ENCODE measurements around the gene TSPOAP1. TPM values are rescaled to one million over a fixed set of nuclear protein-coding genes. Genes with fewer than 3 reads are reported as not detected.

Gene TSPOAP1
- total RNA-seq, 1 experiment from 2014 or later: 6.0 TPM

- POLR2A ChIA-PET: no interaction called here
- no peak overlapping the region for H3K4me3 Mint-ChIP-seq (ENCODE audit: unreplicated experiment)
- no peak for TF ChIP-seq CTCF (IDR thresholded peaks at IDR 0.05; ENCODE audit: insufficient read depth in 1 of 2, low read depth in 1 of 2, low read length in 1 of 2, severe bottlenecking in 1 of 2, unreplicated experiment in 1 of 2)
- no peak overlapping the region for H3K4me3 ChIP-seq (ENCODE audit: low read depth, low read length)
- H3K27me3 ChIP-seq (replicated peaks; ENCODE audit: control insufficient read depth, insufficient read depth, low read length): no peaks in the 10 kb centered on the region
- intact Hi-C loops (cut with micrococcal nuclease; ENCODE audit: unreplicated experiment): no loop called here
- CTCF ChIA-PET: interaction anchor here (0.7 kb wide), 1 partner anchor 722 kb away, joined by 3 read pairs; no protein-coding TSS in a partner anchor
- no peaks in the 10 kb centered on the region for H3K36me3 ChIP-seq (ENCODE audit: control insufficient read depth, insufficient read depth, low read length)
- H3K9me3 ChIP-seq: no peaks in the 10 kb centered on the region
- no peak for DNase-seq
- H3K36me3 Mint-ChIP-seq (ENCODE audit: insufficient read depth, unreplicated experiment): no peaks in the 10 kb centered on the region
- no peaks in the 10 kb centered on the region for H3K27me3 Mint-ChIP-seq (ENCODE audit: insufficient read depth, unreplicated experiment)
- BruUV-seq (replicated peaks): no TSS peak
- no peaks in the 10 kb centered on the region for H3K9me3 Mint-ChIP-seq (ENCODE audit: unreplicated experiment)
- peaks cover 6% of the 10 kb centered on the region for H3K4me1 Mint-ChIP-seq (ENCODE audit: low read depth, unreplicated experiment)
- H3K27ac Mint-ChIP-seq (ENCODE audit: unreplicated experiment): no peak overlapping the region
- H3K4me1 ChIP-seq: no peaks in the 10 kb centered on the region
These were observed 46.2 kb downstream of the TSPOAP1 start for GRCh38 chr17:58282442-58282841.

- Histone ChIP-seq H3K36me3 (ENCODE audit: control insufficient read depth, insufficient read depth, low read length) (no peaks in the 10 kb centered on the region), H3K4me3 (ENCODE audit: low read depth, low read length) (no peak overlapping the region), H3K9me3 (no peaks in the 10 kb centered on the region), H3K27me3 (replicated peaks; ENCODE audit: control insufficient read depth, insufficient read depth, low read length) (no peaks in the 10 kb centered on the region), H3K4me1 (no peaks in the 10 kb centered on the region)
- Mint-ChIP-seq H3K36me3 (ENCODE audit: insufficient read depth, unreplicated experiment) (no peaks in the 10 kb centered on the region), H3K4me1 (ENCODE audit: low read depth, unreplicated experiment) (peaks cover 6% of the 10 kb centered on the region), H3K4me3 (ENCODE audit: unreplicated experiment) (no peak overlapping the region), H3K9me3 (ENCODE audit: unreplicated experiment) (no peaks in the 10 kb centered on the region), H3K27me3 (ENCODE audit: insufficient read depth, unreplicated experiment) (no peaks in the 10 kb centered on the region), H3K27ac (ENCODE audit: unreplicated experiment) (no peak overlapping the region)
- POLR2A ChIA-PET: no interaction called here
- no TSS peak for BruUV-seq (replicated peaks)
- no peak for DNase-seq
- TF ChIP-seq CTCF (IDR thresholded peaks at IDR 0.05; ENCODE audit: insufficient read depth in 1 of 2, low read depth in 1 of 2, low read length in 1 of 2, severe bottlenecking in 1 of 2, unreplicated experiment in 1 of 2): no peak
- CTCF ChIA-PET: interaction anchor here (0.7 to 0.9 kb wide), 3 partner anchors 24 to 723 kb away, joined by 3 to 11 read pairs (median 3); no protein-coding TSS in a partner anchor
- intact Hi-C loops (cut with micrococcal nuclease; ENCODE audit: unreplicated experiment): no loop called here
These were observed 47.0 kb downstream of the TSPOAP1 start for GRCh38 chr17:58281511-58282011.

GRCh38 chr17:58280480-58281217, 47.9 kb downstream of the TSPOAP1 start, which contains the start of gene MPO:
MPO (minus strand) TSS chr17:58280935; CDS start chr17:58280758, 177 bp downstream.
- BruUV-seq (replicated peaks): no TSS peak
- Mint-ChIP-seq H3K9me3 (ENCODE audit: unreplicated experiment) (no peaks in the 10 kb centered on the region), H3K4me1 (ENCODE audit: low read depth, unreplicated experiment) (peaks cover 6% of the 10 kb centered on the region), H3K27me3 (ENCODE audit: insufficient read depth, unreplicated experiment) (no peaks in the 10 kb centered on the region), H3K4me3 (ENCODE audit: unreplicated experiment) (no peak within 1 kb of the TSS), H3K36me3 (ENCODE audit: insufficient read depth, unreplicated experiment) (no peaks in the 10 kb centered on the region), H3K27ac (ENCODE audit: unreplicated experiment) (no peak within 1 kb of the TSS)
- ChIA-PET POLR2A (no interaction called here), CTCF (interaction anchor here (0.9 kb wide), 1 partner anchor 25 kb away, joined by 11 read pairs; no protein-coding TSS in a partner anchor)
- Histone ChIP-seq H3K36me3 (ENCODE audit: control insufficient read depth, insufficient read depth, low read length) (no peaks in the 10 kb centered on the region), H3K27me3 (replicated peaks; ENCODE audit: control insufficient read depth, insufficient read depth, low read length) (no peaks in the 10 kb centered on the region), H3K4me1 (no peaks in the 10 kb centered on the region), H3K4me3 (ENCODE audit: low read depth, low read length) (no peak within 1 kb of the TSS), H3K9me3 (no peaks in the 10 kb centered on the region)
- TF ChIP-seq CTCF (IDR thresholded peaks at IDR 0.05; ENCODE audit: insufficient read depth in 1 of 2, low read depth in 1 of 2, low read length in 1 of 2, severe bottlenecking in 1 of 2, unreplicated experiment in 1 of 2): no peak
- intact Hi-C loops (cut with micrococcal nuclease; ENCODE audit: unreplicated experiment): no loop called here
- no peak for DNase-seq
